Astrocyte (in vitro differentiated cells and primary cell): ENCODE data around the gene FDX1. TPM values are rescaled to one million over a fixed set of nuclear protein-coding genes. Genes with fewer than 3 reads are reported as not detected.

ENCODE experiments used
- DNase-seq: peaks from one replicate; pipeline ENCODE4 v3.0.0-alpha.2; 2010; ENCODE audit warnings: low read depth
- FAIRE-seq: peaks from 2 replicates; lab custom pipeline; 2011; peaks lifted over from hg19 to GRCh38; lab: Jason Lieb, UNC
- H2AFZ ChIP-seq: 2 replicates; pipeline ENCODE4 v1.6.0; 2012; ENCODE audit warnings: low read depth, low read length, inconsistent platforms
- H3K27ac ChIP-seq: 2 replicates; pipeline ENCODE4 v1.5.1; 2011; ENCODE audit warnings: low read depth, low read length, inconsistent platforms
- H3K27me3 ChIP-seq: 2 replicates; pipeline ENCODE4 v1.6.0; 2011; ENCODE audit warnings: low read length, inconsistent platforms; ENCODE audit not compliant: insufficient read depth
- H3K36me3 ChIP-seq: 2 replicates; pipeline ENCODE4 v1.5.1; 2011; ENCODE audit warnings: low read length, inconsistent platforms; ENCODE audit not compliant: insufficient read depth
- H3K4me1 ChIP-seq: 2 replicates; pipeline ENCODE4 v1.5.1; 2011; ENCODE audit warnings: low read length, inconsistent platforms; ENCODE audit not compliant: insufficient read depth
- H3K4me2 ChIP-seq: 2 replicates; pipeline ENCODE4 v1.6.0; 2012; ENCODE audit warnings: low read length, inconsistent platforms
- H3K4me3 ChIP-seq: 2 replicates; pipeline ENCODE4 v1.5.1; 2011; ENCODE audit warnings: low read depth, mild to moderate bottlenecking, low read length, inconsistent platforms; ENCODE audit not compliant: insufficient read depth
- H3K79me2 ChIP-seq: 2 replicates; pipeline ENCODE4 v1.6.0; 2012; ENCODE audit warnings: mild to moderate bottlenecking, low read length, inconsistent platforms; ENCODE audit not compliant: insufficient read depth
- H3K9ac ChIP-seq: 2 replicates; pipeline ENCODE4 v1.6.0; 2012; ENCODE audit warnings: mild to moderate bottlenecking, low read length, inconsistent platforms
- H3K9me3 ChIP-seq: 2 replicates; pipeline ENCODE4 v1.5.1; 2012; ENCODE audit warnings: low read depth, mild to moderate bottlenecking, low read length, inconsistent platforms; ENCODE audit not compliant: insufficient read depth
- H4K20me1 ChIP-seq: 2 replicates; pipeline ENCODE4 v1.6.0; 2012; ENCODE audit warnings: low read length, inconsistent platforms; ENCODE audit not compliant: insufficient read depth
- H3K27ac Mint-ChIP-seq: one replicate; pipeline ENCODE4 v1.8.0; 2021; ENCODE audit warnings: mild to moderate bottlenecking, mixed read lengths; ENCODE audit not compliant: unreplicated experiment
- H3K27me3 Mint-ChIP-seq: one replicate; pipeline ENCODE4 v1.8.0; 2021; ENCODE audit warnings: low read depth, mixed read lengths; ENCODE audit not compliant: unreplicated experiment
- H3K36me3 Mint-ChIP-seq: one replicate; pipeline ENCODE4 v1.8.0; 2021; ENCODE audit warnings: low read depth, mixed read lengths; ENCODE audit not compliant: unreplicated experiment
- H3K4me1 Mint-ChIP-seq: one replicate; pipeline ENCODE4 v1.8.0; 2021; ENCODE audit warnings: low read depth, mixed read lengths; ENCODE audit not compliant: unreplicated experiment
- H3K4me3 Mint-ChIP-seq: one replicate; pipeline ENCODE4 v1.8.0; 2021; ENCODE audit warnings: mild to moderate bottlenecking, moderate library complexity, mixed read lengths; ENCODE audit not compliant: unreplicated experiment
- H3K9me3 Mint-ChIP-seq: one replicate; pipeline ENCODE4 v1.8.0; 2021; ENCODE audit warnings: mild to moderate bottlenecking, mixed read lengths; ENCODE audit not compliant: unreplicated experiment
- EZH2 ChIP-seq: IDR thresholded peaks from 2 replicates; pipeline ENCODE4 v1.6.1; 2012; ENCODE audit warnings: mild to moderate bottlenecking, low read length, inconsistent platforms; ENCODE audit not compliant: insufficient read depth
- total RNA-seq: library from RNA; stranded (reverse); gene quantifications from 2 replicates; pipeline ENCODE4 v1.2.1, GENCODE V29; 2021
- TF ChIP-seq, protein P1 (sequence below): IDR thresholded peaks from 2 replicates; pipeline ENCODE4 v1.5.1; 2011; ENCODE audit warnings: low read depth, mild to moderate bottlenecking, inconsistent platforms, low read length, moderate library complexity; ENCODE audit not compliant: insufficient read depth

FDX1 gene
- total RNA-seq, 1 donor from 2014 or later: 7.1 TPM

DNA sequence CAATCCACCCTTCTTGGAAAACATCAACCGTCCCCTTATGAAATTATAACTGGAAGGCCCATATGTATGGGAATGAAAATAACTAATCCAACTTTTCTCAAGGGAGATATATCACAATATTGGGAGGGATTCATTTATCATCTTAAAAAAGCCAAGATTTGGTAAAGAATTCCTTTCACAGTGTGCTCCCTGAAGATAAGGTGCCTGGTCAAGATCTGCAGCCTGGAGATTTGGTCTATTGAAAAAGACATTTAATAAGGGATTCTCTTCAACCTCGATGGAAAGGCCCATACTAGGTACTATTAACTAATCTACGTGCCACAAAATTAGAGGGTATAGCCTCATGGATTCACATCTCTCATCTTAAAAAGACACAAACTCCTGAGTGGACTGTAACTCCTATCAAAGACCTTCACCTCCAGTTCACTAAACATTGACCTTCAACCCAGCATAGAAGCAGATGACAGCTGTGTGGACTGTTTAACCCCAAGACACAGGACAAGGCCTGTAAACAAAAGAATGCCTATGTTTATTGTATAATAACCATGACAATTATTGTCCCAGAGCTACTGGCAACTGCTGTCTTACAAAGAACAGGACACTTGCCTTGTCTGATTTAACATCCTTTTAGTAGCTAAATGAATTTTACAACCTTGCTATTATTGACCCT, 4.8 kb upstream of the FDX1 start:
- no peak overlapping the region for H3K9ac ChIP-seq

DNA sequence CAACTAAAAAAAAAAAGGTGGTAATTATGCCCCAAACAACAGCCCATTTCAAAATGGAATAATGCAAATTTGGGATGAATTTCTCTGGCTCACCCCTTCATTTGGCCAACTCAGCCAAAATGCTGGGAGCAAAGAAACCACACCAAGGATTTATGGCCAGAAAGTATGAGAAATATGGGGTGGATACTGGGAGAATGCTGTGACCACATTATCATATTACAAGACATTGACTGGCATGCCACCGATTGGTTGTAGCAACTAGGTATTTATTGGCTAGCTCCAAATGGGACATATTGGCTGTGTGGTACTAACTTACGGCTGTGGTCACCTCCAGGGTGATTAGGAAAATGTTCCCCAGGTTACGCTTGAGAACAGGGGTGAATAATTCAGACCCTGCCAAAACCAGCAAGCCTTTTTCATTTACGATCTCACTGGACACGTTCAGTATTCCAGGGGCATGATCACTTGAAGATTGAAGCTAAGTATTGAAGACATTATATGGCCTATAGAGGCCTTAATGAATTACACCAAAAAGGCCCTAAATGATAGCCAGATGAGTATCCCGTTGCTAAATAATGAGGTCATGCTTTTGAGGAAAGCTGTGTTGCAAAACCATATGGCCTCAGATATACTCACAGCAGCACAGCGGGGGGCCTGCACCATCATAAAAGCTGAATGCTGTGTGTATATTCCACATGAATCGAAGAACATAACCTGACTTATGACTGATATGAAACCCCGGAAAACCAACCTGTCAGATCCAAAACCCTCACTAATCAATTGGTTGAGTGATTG, 3.8 kb upstream of the FDX1 start:
- no peak overlapping the region for H3K27ac ChIP-seq
- no peaks in the 10 kb centered on the region for H3K36me3 ChIP-seq
- no peak overlapping the region for H2AFZ ChIP-seq

More for the DNA sequence above, 4.8 kb upstream of the FDX1 start:
- no peaks in the 10 kb centered on the region for H3K9me3 ChIP-seq
- H3K27ac ChIP-seq: no peak overlapping the region
- H4K20me1 ChIP-seq: no peaks in the 10 kb centered on the region
- FAIRE-seq (no peak), DNase-seq (no peak)
- H3K4me1 ChIP-seq: no peaks in the 10 kb centered on the region
- no peaks in the 10 kb centered on the region for H3K79me2 ChIP-seq
- no peaks in the 10 kb centered on the region for H3K4me1 Mint-ChIP-seq
- H3K27me3 ChIP-seq: no peaks in the 10 kb centered on the region
- no peaks in the 10 kb centered on the region for H3K36me3 Mint-ChIP-seq
- no peak overlapping the region for H3K4me3 ChIP-seq
- H3K4me3 Mint-ChIP-seq: no peak overlapping the region
- no peak overlapping the region for H3K4me2 ChIP-seq
- H3K27ac Mint-ChIP-seq: no peak overlapping the region
- TF ChIP-seq EZH2: no peak
- TF ChIP-seq, protein P1, sequence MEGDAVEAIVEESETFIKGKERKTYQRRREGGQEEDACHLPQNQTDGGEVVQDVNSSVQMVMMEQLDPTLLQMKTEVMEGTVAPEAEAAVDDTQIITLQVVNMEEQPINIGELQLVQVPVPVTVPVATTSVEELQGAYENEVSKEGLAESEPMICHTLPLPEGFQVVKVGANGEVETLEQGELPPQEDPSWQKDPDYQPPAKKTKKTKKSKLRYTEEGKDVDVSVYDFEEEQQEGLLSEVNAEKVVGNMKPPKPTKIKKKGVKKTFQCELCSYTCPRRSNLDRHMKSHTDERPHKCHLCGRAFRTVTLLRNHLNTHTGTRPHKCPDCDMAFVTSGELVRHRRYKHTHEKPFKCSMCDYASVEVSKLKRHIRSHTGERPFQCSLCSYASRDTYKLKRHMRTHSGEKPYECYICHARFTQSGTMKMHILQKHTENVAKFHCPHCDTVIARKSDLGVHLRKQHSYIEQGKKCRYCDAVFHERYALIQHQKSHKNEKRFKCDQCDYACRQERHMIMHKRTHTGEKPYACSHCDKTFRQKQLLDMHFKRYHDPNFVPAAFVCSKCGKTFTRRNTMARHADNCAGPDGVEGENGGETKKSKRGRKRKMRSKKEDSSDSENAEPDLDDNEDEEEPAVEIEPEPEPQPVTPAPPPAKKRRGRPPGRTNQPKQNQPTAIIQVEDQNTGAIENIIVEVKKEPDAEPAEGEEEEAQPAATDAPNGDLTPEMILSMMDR: no peak
- H3K36me3 ChIP-seq: no peaks in the 10 kb centered on the region
- H3K27me3 Mint-ChIP-seq: no peaks in the 10 kb centered on the region
- no peak overlapping the region for H2AFZ ChIP-seq
- H3K9me3 Mint-ChIP-seq: peaks cover 6% of the 10 kb centered on the region

More for the DNA sequence above, 3.8 kb upstream of the FDX1 start:
- H3K4me2 ChIP-seq: no peak overlapping the region
- peaks cover 4% of the 10 kb centered on the region for H4K20me1 ChIP-seq
- Mint-ChIP-seq H3K4me3 (no peak overlapping the region), H3K9me3 (peaks cover 3% of the 10 kb centered on the region), H3K4me1 (peaks cover 2% of the 10 kb centered on the region), H3K27ac (no peak overlapping the region), H3K36me3 (no peaks in the 10 kb centered on the region), H3K27me3 (no peaks in the 10 kb centered on the region)
- H3K79me2 ChIP-seq: peaks cover 7% of the 10 kb centered on the region
- FAIRE-seq: no peak
- DNase-seq: peak; percentile 78
- no peaks in the 10 kb centered on the region for H3K9me3 ChIP-seq
- peaks cover 4% of the 10 kb centered on the region for H3K4me1 ChIP-seq
- H3K9ac ChIP-seq: no peak overlapping the region
- no peak for TF ChIP-seq EZH2
- TF ChIP-seq, protein P1: no peak
- no peaks in the 10 kb centered on the region for H3K27me3 ChIP-seq
- no peak overlapping the region for H3K4me3 ChIP-seq
